Upper lobe of left lung (tissue), 4 donors: ENCODE data around the gene ABCA7.

ENCODE experiments used
- CTCF ChIP-seq, 6 experiments: fragments of 450-650 bp in 4 of 6; fragments of 200-600 bp in 2 of 6; sonication (generic) in 2 of 6; IDR thresholded peaks; one replicate each; pipeline ENCODE4 v1.5.1; 2016 to 2019; ENCODE audit warnings: antibody characterized with exemption in 6 of 6
- POLR2A ChIP-seq, 4 donors: fragments of 450-650 bp; IDR thresholded peaks; one replicate each; pipeline ENCODE4 v1.5.1; 2016 to 2017; ENCODE audit warnings: antibody characterized with exemption in 4 of 4, mild to moderate bottlenecking in 2 of 4
- POLR2AphosphoS5 ChIP-seq, 2 donors: sonication (generic); formaldehyde crosslinking; IDR thresholded peaks; one replicate each; pipeline ENCODE4 v1.5.1; 2017; ENCODE audit warnings: antibody characterized with exemption in 2 of 2

- TF ChIP-seq POLR2A (IDR thresholded peaks at IDR 0.05) (no peak), POLR2AphosphoS5 (IDR thresholded peaks at IDR 0.05) (no peak), CTCF (IDR thresholded peaks at IDR 0.05) (no peak)
Observed at GRCh38 chr19:1045247-1045603, 5.3 kb downstream of the ABCA7 start.
